Neutrophil (primary cell): Measurements from ENCODE around the gene RNF133.

ENCODE experiments used
- H3K27ac ChIP-seq: fragments of 200-600 bp; sonication (generic); 2 replicates; pipeline ENCODE4 v1.5.1; 2016; ENCODE audit warnings: mild to moderate bottlenecking, moderate library complexity
- H3K27me3 ChIP-seq: fragments of 200-600 bp; sonication (generic); 2 replicates; pipeline ENCODE4 v1.6.0; 2016; ENCODE audit warnings: mild to moderate bottlenecking
- H3K36me3 ChIP-seq: fragments of 200-600 bp; sonication (generic); 2 replicates; pipeline ENCODE4 v1.5.1; 2017
- H3K4me1 ChIP-seq, 2 experiments: fragments of 200-600 bp in 1 of 2; sonication (generic) in 1 of 2; 1 replicate in 1 of 2; 2 replicates in 1 of 2; pipeline versions ENCODE4 v1.5.1 to v1.6.1; 2013 to 2016; ENCODE audit warnings: low read depth in 1 of 2, low read length in 1 of 2, mild to moderate bottlenecking in 1 of 2, moderate library complexity in 1 of 2; ENCODE audit not compliant: control insufficient read depth in 1 of 2, insufficient read depth in 1 of 2
- H3K4me3 ChIP-seq, 2 experiments: fragments of 200-600 bp in 1 of 2; sonication (generic) in 1 of 2; 1 replicate in 1 of 2; 2 replicates in 1 of 2; pipeline ENCODE4 v1.5.1; 2013 to 2016; ENCODE audit warnings: low read depth in 1 of 2, low read length in 1 of 2, mild to moderate bottlenecking in 1 of 2, moderate library complexity in 1 of 2
- H3K9me3 ChIP-seq: fragments of 200-600 bp; sonication (generic); 2 replicates; pipeline ENCODE4 v1.5.1; 2016
- CTCF ChIP-seq: fragments of 200-600 bp; sonication (generic); IDR thresholded peaks from 2 replicates; pipeline ENCODE4 v1.5.1; 2016; ENCODE audit warnings: antibody characterized with exemption

Gene RNF133

GRCh38 chr7:122727759-122728158 lies 28.8 kb upstream of the RNF133 start:
- H3K27me3 ChIP-seq = no peaks in the 10 kb centered on the region
- no peak for TF ChIP-seq CTCF
- no peak overlapping the region for H3K4me3 ChIP-seq
- no peak overlapping the region for H3K27ac ChIP-seq
- no peaks in the 10 kb centered on the region for H3K4me1 ChIP-seq
- no peaks in the 10 kb centered on the region for H3K36me3 ChIP-seq
- H3K9me3 ChIP-seq = no peaks in the 10 kb centered on the region

GRCh38 chr7:122727354-122727753 lies 28.4 kb upstream of the RNF133 start:
- no peaks in the 10 kb centered on the region for H3K36me3 ChIP-seq
- no peaks in the 10 kb centered on the region for H3K4me1 ChIP-seq
- H3K27ac ChIP-seq = no peak overlapping the region
- TF ChIP-seq CTCF = no peak
- H3K4me3 ChIP-seq = no peak overlapping the region
- no peaks in the 10 kb centered on the region for H3K9me3 ChIP-seq
- no peaks in the 10 kb centered on the region for H3K27me3 ChIP-seq

GRCh38 chr7:122726881-122727280 lies 28.0 kb upstream of the RNF133 start:
- Histone ChIP-seq H3K4me1 (no peaks in the 10 kb centered on the region), H3K36me3 (no peaks in the 10 kb centered on the region), H3K9me3 (no peaks in the 10 kb centered on the region), H3K27me3 (no peaks in the 10 kb centered on the region), H3K27ac (no peak overlapping the region), H3K4me3 (no peak overlapping the region)
- no peak for TF ChIP-seq CTCF

GRCh38 chr7:122724366-122724765 lies 25.4 kb upstream of the RNF133 start:
- H3K4me3 ChIP-seq = no peak overlapping the region
- no peak for TF ChIP-seq CTCF
- no peaks in the 10 kb centered on the region for H3K36me3 ChIP-seq
- no peaks in the 10 kb centered on the region for H3K4me1 ChIP-seq
- H3K27ac ChIP-seq = no peak overlapping the region
- no peaks in the 10 kb centered on the region for H3K27me3 ChIP-seq
- H3K9me3 ChIP-seq = no peaks in the 10 kb centered on the region

- H3K27ac ChIP-seq = no peak overlapping the region
- H3K4me1 ChIP-seq = no peaks in the 10 kb centered on the region
- no peaks in the 10 kb centered on the region for H3K9me3 ChIP-seq
- no peaks in the 10 kb centered on the region for H3K27me3 ChIP-seq
- TF ChIP-seq CTCF = no peak
- no peaks in the 10 kb centered on the region for H3K36me3 ChIP-seq
- H3K4me3 ChIP-seq = no peak overlapping the region
Observed at GRCh38 chr7:122719010-122719578, 20.2 kb upstream of the RNF133 start.
